ENCODE results near the gene EML6. TPM values are rescaled to one million over a fixed set of nuclear protein-coding genes. Genes with fewer than 3 reads are reported as not detected.

EML6 gene
- total RNA-seq, 1 experiment from 2014 or later: 6.6 TPM

- H3K9me2 ChIP-seq (ENCODE audit: insufficient read depth): no peaks in the 10 kb centered on the region
- BruUV-seq (replicated peaks): no TSS peak
- no peaks in the 10 kb centered on the region for H3K27me3 ChIP-seq (ENCODE audit: insufficient read depth, low read length)
- H2AFZ ChIP-seq (ENCODE audit: low read depth, low read length, poor library complexity, severe bottlenecking): no peak overlapping the region
- ChIA-PET POLR2A (no interaction called here), RAD21 (ENCODE audit: low non-redundant PET in 1 of 2, low total read pairs in 2 of 2, uncharacterized antibody in 2 of 2, unreplicated experiment in 2 of 2) (no interaction called here), CTCF (no interaction called here)
- H3K27ac ChIP-seq (ENCODE audit: low read depth, low read length): no peak overlapping the region
- no peaks in the 10 kb centered on the region for H3K79me2 ChIP-seq (ENCODE audit: insufficient read depth, low read length)
- no peaks in the 10 kb centered on the region for H3K9me3 ChIP-seq (ENCODE audit: control insufficient read depth in 1 of 2, insufficient read depth in 1 of 2, low read depth in 1 of 2, low read length in 2 of 2)
- no peaks in the 10 kb centered on the region for H4K20me1 ChIP-seq (ENCODE audit: insufficient read depth)
- ATAC-seq: no peak
- no peak overlapping the region for H3K9ac ChIP-seq (ENCODE audit: low read length)
- H3K36me3 ChIP-seq (ENCODE audit: control insufficient read depth in 1 of 2, insufficient read depth in 2 of 2, low read length in 2 of 2): no peaks in the 10 kb centered on the region
- H3K4me3 ChIP-seq (replicated peaks in 1 of 2; ENCODE audit: low read depth in 1 of 2, low read length in 2 of 2): no peak overlapping the region
- no peak overlapping the region for H3K4me2 ChIP-seq (ENCODE audit: low read length)
- DNase-seq (ENCODE audit: low read depth, low spot score): no peak
- intact Hi-C loops (cut with micrococcal nuclease): no loop called here
- no peaks in the 10 kb centered on the region for H3K4me1 ChIP-seq (ENCODE audit: control insufficient read depth in 1 of 2, insufficient read depth in 2 of 2, low read length in 2 of 2)
- TF ChIP-seq ZBTB33 (IDR thresholded peaks at IDR 0.05; ENCODE audit: extremely low read depth, insufficient replicate concordance, low read length): no peak
- no peak for TF ChIP-seq POLR2A (IDR thresholded peaks at IDR 0.05; ENCODE audit: borderline replicate concordance, extremely low read depth, insufficient read depth, insufficient read length)
- TF ChIP-seq ZNF274 (IDR thresholded peaks at IDR 0.05; ENCODE audit: low read depth, low read length): no peak
- no peak for TF ChIP-seq ELF1 (IDR thresholded peaks at IDR 0.05; ENCODE audit: borderline replicate concordance, low read depth)
These were observed 26.6 kb downstream of the EML6 start for GRCh38 chr2:54750040-54750439.

GRCh38 chr2:54752439-54752838, 29.0 kb downstream of the EML6 start:
- Histone ChIP-seq H3K36me3 (ENCODE audit: control insufficient read depth in 1 of 2, insufficient read depth in 2 of 2, low read length in 2 of 2) (no peaks in the 10 kb centered on the region), H3K79me2 (ENCODE audit: insufficient read depth, low read length) (no peaks in the 10 kb centered on the region), H3K9me2 (ENCODE audit: insufficient read depth) (no peaks in the 10 kb centered on the region), H2AFZ (ENCODE audit: low read depth, low read length, poor library complexity, severe bottlenecking) (no peak overlapping the region), H3K9ac (ENCODE audit: low read length) (no peak overlapping the region), H3K4me1 (ENCODE audit: control insufficient read depth in 1 of 2, insufficient read depth in 2 of 2, low read length in 2 of 2) (peaks cover 0 to 8% of the 10 kb centered on the region in 2 experiments; a peak in 1 of 4 replicates), H3K27me3 (ENCODE audit: insufficient read depth, low read length) (no peaks in the 10 kb centered on the region), H4K20me1 (ENCODE audit: insufficient read depth) (no peaks in the 10 kb centered on the region), H3K4me3 (replicated peaks in 1 of 2; ENCODE audit: low read depth in 1 of 2, low read length in 2 of 2) (no peak overlapping the region), H3K27ac (ENCODE audit: low read depth, low read length) (no peak overlapping the region), H3K9me3 (ENCODE audit: control insufficient read depth in 1 of 2, insufficient read depth in 1 of 2, low read depth in 1 of 2, low read length in 2 of 2) (no peaks in the 10 kb centered on the region), H3K4me2 (ENCODE audit: low read length) (no peak overlapping the region)
- TF ChIP-seq POLR2AphosphoS5 (IDR thresholded peaks at IDR 0.05; ENCODE audit: low read depth, low read length): no peak
- no peak for TF ChIP-seq REST (IDR thresholded peaks at IDR 0.05; ENCODE audit: low read depth)
- TF ChIP-seq EZH2 (IDR thresholded peaks at IDR 0.05): no peak
- no peak for TF ChIP-seq RAD21 (IDR thresholded peaks at IDR 0.05; ENCODE audit: low read depth)
- TF ChIP-seq CEBPB (IDR thresholded peaks at IDR 0.05; ENCODE audit: low read depth): no peak
- no peak for TF ChIP-seq ZBTB33 (IDR thresholded peaks at IDR 0.05; ENCODE audit: extremely low read depth, insufficient replicate concordance, low read length)
- no peak for TF ChIP-seq ZNF274 (IDR thresholded peaks at IDR 0.05; ENCODE audit: low read depth, low read length)
- TF ChIP-seq POLR2A (IDR thresholded peaks at IDR 0.05; ENCODE audit: borderline replicate concordance, extremely low read depth, insufficient read depth, insufficient read length): no peak
- TF ChIP-seq ELF1 (IDR thresholded peaks at IDR 0.05; ENCODE audit: borderline replicate concordance, low read depth): no peak
- TF ChIP-seq ZFX (IDR thresholded peaks at IDR 0.05): no peak
- intact Hi-C loops (cut with micrococcal nuclease): no loop called here
- no TSS peak for BruUV-seq (replicated peaks)
- ATAC-seq (no peak), DNase-seq (ENCODE audit: low read depth, low spot score) (no peak)
- RAD21 ChIA-PET (ENCODE audit: low non-redundant PET in 1 of 2, low total read pairs in 2 of 2, uncharacterized antibody in 2 of 2, unreplicated experiment in 2 of 2): no interaction called here
- POLR2A ChIA-PET: no interaction called here
- CTCF ChIA-PET: no interaction called here

All from HCT116 (cell line).